Coronary artery (tissue), 2 donors: ENCODE results near the gene MICALL1.

Experiments used
- DNase-seq: peaks from one replicate; pipeline ENCODE4 v3.0.0-alpha.2; 2017; ENCODE audit warnings: low spot score
- H3K27ac ChIP-seq, 2 donors: fragments of 200-600 bp; sonication (generic); one replicate each; pipeline ENCODE4 v1.5.1; 2016 to 2019
- H3K4me3 ChIP-seq: fragments of 200-600 bp; sonication (generic); 2 replicates; pipeline ENCODE4 v1.5.1; 2016; ENCODE audit warnings: mild to moderate bottlenecking, moderate library complexity
- TF ChIP-seq, protein P1 (sequence below): fragments of 200-600 bp; sonication (generic); IDR thresholded peaks from one replicate; pipeline ENCODE4 v1.5.1; 2019; ENCODE audit warnings: antibody characterized with exemption

Gene MICALL1

DNA sequence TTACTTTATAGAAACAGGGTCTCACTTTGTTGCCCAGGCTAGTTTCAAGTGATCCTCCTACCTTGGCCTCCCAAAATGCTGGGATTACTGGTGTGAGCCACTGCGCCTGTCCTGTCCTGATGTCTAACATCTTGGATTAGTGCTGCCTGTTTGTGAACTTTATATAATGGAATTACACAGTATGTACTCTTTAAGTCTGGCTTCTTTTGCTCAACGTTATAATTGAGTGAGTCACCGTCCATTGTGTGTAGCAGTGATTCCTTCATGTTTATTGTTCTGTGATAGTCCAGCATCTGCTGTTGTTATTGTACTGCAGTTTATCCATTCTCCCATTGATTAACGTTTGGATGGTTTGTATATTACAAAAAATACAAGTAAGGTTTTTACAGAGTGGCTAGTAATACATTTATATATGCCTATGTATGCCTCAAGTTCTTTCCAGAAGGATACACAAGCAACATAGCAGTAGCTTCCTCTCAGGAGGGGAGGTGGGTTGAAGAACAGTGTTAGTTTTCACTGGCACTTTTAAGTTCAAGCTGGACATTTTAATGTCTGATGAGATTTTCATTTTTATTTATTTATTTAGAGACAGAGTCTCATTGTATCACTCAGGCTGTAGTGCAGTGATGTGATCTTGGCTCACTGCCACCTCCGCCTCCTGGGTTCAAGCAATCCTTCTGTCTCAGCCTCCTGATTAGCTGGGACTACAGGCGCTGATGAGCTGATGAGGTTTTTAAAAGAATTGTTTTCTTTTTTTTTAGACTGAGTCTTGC lies 25.2 kb upstream of the MICALL1 start:
- TF ChIP-seq, protein P1, sequence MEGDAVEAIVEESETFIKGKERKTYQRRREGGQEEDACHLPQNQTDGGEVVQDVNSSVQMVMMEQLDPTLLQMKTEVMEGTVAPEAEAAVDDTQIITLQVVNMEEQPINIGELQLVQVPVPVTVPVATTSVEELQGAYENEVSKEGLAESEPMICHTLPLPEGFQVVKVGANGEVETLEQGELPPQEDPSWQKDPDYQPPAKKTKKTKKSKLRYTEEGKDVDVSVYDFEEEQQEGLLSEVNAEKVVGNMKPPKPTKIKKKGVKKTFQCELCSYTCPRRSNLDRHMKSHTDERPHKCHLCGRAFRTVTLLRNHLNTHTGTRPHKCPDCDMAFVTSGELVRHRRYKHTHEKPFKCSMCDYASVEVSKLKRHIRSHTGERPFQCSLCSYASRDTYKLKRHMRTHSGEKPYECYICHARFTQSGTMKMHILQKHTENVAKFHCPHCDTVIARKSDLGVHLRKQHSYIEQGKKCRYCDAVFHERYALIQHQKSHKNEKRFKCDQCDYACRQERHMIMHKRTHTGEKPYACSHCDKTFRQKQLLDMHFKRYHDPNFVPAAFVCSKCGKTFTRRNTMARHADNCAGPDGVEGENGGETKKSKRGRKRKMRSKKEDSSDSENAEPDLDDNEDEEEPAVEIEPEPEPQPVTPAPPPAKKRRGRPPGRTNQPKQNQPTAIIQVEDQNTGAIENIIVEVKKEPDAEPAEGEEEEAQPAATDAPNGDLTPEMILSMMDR: no peak
- DNase-seq: no peak
- Histone ChIP-seq H3K4me3 (no peak overlapping the region), H3K27ac (no peak overlapping the region)

DNA sequence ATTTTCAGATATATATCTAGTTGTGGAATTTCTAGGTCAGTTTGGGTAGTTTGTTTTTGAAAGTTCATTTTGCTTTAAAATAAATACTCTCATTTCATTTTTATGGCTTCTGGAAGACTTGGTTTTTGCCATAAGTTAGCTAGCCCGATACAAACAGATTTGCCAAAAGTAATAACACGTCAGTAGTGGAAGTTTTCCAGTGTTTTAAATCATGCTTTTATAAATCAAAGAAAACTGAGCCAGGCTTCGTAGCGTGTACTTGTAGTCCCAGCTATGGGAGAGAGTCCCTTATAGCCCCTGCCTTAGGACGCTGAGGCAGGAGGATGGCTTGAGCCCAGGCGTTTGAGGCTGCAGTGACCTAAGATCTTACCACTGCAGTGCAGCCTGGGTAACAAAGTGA lies 21.7 kb upstream of the MICALL1 start:
- TF ChIP-seq, protein P1: no peak
- no peak for DNase-seq
- H3K27ac ChIP-seq: no peak overlapping the region
- H3K4me3 ChIP-seq: no peak overlapping the region

DNA sequence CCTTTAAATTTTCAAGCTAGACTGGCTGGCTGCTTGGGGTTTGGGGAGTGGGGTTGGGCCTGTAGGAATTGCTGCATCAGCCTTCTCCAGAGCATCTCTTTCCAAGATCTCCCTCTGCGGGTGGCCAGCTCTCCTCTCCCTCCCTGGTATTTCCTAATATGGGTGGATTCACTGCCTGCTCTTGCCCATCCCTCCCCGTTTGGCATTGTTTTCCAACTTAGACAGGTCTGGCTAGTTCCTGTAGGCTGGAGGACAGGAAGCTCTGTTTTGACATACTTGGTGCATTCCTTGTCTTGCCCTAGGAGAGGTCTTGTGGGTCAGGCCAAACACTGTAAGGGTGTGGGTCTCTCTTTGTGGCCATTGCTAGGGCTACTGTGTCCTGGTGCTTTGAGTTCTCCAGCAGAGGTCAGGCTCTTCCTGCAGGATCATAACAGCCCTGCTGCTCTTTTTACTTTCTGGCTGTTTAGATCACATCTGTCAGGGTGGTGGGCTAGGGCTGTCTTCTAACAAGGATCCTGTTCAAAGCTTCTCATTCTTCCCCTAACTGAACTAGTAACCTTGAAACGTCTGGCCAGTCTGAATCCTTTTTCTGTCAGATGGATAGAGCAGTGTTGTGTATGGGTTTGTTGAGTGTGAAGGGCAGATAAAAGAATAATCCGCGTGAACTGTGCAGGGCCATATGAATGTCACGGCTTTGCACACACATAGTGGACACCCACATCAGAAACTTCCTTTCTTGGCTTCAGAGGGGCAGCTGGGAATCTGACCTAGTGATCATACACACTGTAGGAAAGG lies 18.3 kb upstream of the MICALL1 start:
- no peak for DNase-seq
- TF ChIP-seq, protein P1: no peak
- H3K4me3 ChIP-seq: no peak overlapping the region
- H3K27ac ChIP-seq: no peak overlapping the region

DNA sequence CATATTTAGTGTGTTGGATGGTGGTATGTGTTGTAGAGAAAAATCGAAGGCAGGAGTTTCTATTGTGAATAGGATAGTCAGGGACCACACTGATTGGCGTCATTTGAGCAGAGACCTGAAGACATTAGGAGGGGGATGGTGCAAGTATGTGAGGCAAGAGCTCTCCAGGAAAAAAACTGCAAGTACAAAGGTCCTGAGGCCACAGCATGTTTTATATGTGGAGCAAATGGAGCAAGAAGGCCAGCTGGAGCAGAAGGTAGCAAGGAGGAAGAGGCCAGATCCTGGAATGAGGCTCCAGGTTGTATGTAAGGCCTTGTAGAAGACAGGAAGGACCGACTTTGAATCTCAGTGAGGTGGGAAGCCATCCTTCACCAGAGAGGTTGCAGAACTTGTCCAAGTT lies 14.2 kb upstream of the MICALL1 start:
- no peak for DNase-seq
- no peak overlapping the region for H3K4me3 ChIP-seq
- TF ChIP-seq, protein P1: no peak
- peak overlapping the region in 1 of 2 donors; percentile 80 for H3K27ac ChIP-seq

DNA sequence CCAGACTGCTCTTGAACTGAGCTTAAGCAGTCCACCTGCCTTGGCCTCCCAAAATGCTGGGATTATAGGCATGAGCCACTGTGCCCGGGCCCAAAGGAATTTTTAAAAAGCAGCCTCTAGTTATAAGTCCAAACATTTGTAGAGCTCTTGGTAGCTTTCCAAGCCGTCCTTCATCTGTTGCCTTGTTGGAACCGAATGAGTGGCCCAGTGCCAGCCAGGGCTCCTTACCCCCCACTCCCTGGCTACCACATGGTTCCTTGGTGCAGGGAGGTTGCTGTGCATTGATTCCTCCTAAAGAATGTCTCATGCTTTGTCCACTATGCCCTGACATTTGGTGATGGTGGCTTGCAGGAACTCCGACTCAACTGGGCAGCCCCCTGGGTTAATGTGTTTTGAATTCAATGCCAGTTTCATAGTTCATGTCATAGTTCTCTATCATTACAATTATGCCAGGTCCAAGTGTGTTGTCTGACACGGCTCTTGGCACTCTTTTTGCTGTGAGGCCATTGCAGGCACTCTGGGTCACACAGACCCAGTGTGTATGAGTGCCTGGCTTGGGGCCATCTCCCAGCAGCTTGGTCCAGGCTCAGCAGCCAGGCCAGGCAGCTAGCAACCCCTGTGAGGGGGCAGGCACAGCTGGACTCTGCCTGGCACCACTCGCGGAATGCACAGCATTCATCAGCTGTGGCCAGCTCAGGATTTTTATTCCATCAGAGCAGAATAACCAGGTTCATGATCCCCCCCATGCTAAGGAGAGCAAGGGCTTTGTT lies 13.3 kb upstream of the MICALL1 start:
- TF ChIP-seq, protein P1: no peak
- no peak for DNase-seq
- Histone ChIP-seq H3K4me3 (no peak overlapping the region), H3K27ac (peak overlapping the region; percentile 6 to 80)

DNA sequence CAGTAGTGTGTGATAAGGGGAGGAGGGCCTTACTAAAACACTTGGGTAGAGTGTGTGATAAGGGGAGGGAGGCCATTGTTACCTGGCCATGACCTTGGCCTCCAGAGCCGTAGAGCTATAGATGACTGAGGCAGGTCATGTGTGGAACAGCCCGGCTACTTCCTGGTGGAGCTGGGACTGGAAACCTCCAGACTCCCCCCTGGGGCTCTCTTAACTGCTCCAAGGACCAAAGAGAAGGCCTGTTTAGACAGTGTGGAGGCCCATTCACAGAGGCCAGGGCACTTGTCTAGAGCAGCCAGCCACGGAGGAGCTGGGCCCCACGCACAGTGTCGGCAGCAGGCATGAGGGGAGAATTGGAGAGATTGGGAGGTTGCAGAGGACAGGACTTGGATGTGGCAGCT lies 12.5 kb upstream of the MICALL1 start:
- H3K4me3 ChIP-seq: no peak overlapping the region
- TF ChIP-seq, protein P1: no peak
- peak overlapping the region in 1 of 2 donors; percentile 80 for H3K27ac ChIP-seq
- no peak for DNase-seq
